H1 (cell line): ENCODE measurements around the gene NUP205. TPM values are rescaled to one million over a fixed set of nuclear protein-coding genes. Genes with fewer than 3 reads are reported as not detected.

ENCODE experiments used
- CTCF ChIA-PET: fragments of 300-600 bp; sonication (Branson Sonifier 250); formaldehyde crosslinking; loops from one replicate; lab custom pipeline; 2021; ENCODE audit not compliant: partially characterized antibody; lab: Charles Lee
- POLR2A ChIA-PET: fragments of 300-600 bp; sonication (Branson Sonifier 250); formaldehyde crosslinking; loops from one replicate; lab custom pipeline; 2021; ENCODE audit warnings: inconsistent platforms; ENCODE audit not compliant: partially characterized antibody; lab: Charles Lee
- DNase-seq, 2 experiments: peaks; one replicate each; pipeline versions ENCODE4 v3.0.0 to v3.0.0-alpha.2; 2010 to 2022; ENCODE audit warnings: low spot score in 2 of 2, low read depth in 1 of 2, mixed read lengths in 1 of 2
- FAIRE-seq: peaks from 2 replicates; lab custom pipeline; 2011; peaks lifted over from hg19 to GRCh38; lab: Jason Lieb, UNC
- H2AFZ ChIP-seq: 2 replicates; pipeline ENCODE4 v1.8.1; 2012; ENCODE audit warnings: low read length, inconsistent platforms
- H2AK5ac ChIP-seq: 2 replicates; pipeline ENCODE4 v1.6.1; 2013; ENCODE audit warnings: low read depth, low read length
- H2BK120ac ChIP-seq: replicated peaks from 2 replicates; pipeline ENCODE3; 2013; ENCODE audit warnings: low read depth, low read length, inconsistent platforms
- H2BK12ac ChIP-seq: 2 replicates; pipeline ENCODE4 v1.6.1; 2013; ENCODE audit warnings: low read depth, low read length
- H2BK15ac ChIP-seq: 2 replicates; pipeline ENCODE4 v1.6.1; 2013; ENCODE audit warnings: low read length
- H2BK20ac ChIP-seq: 2 replicates; pipeline ENCODE4 v1.6.1; 2013; ENCODE audit warnings: low read length
- H2BK5ac ChIP-seq: 2 replicates; pipeline ENCODE4 v1.6.1; 2013; ENCODE audit warnings: low read depth, low read length
- H3K14ac ChIP-seq: 2 replicates; pipeline ENCODE4 v1.6.1; 2013; ENCODE audit warnings: inconsistent platforms; ENCODE audit not compliant: insufficient read length
- H3K18ac ChIP-seq: 2 replicates; pipeline ENCODE4 v1.6.1; 2013; ENCODE audit warnings: low read length; ENCODE audit errors: extremely low read depth
- H3K23ac ChIP-seq: 2 replicates; pipeline ENCODE4 v1.6.1; 2013; ENCODE audit warnings: inconsistent platforms; ENCODE audit not compliant: insufficient read length
- H3K23me2 ChIP-seq: 2 replicates; pipeline ENCODE4 v1.6.1; 2013; ENCODE audit warnings: low read depth, low read length
- H3K27ac ChIP-seq: 2 replicates; pipeline ENCODE4 v1.6.1; 2011; ENCODE audit warnings: low read depth, low read length, inconsistent platforms
- H3K27me3 ChIP-seq, 4 experiments: replicated peaks in 1 of 4; 1 replicate in 1 of 4; 2 replicates in 3 of 4; pipeline versions ENCODE4 v1.6.1 to v1.8.1; 2011 to 2013; ENCODE audit warnings: low read length in 3 of 4, mild to moderate bottlenecking in 3 of 4, inconsistent platforms in 2 of 4, mixed read lengths in 2 of 4, moderate library complexity in 1 of 4; ENCODE audit not compliant: control insufficient read depth in 3 of 4, insufficient read depth in 3 of 4; ENCODE audit errors: extremely low read depth in 1 of 4
- H3K36me3 ChIP-seq, 4 experiments: 2 replicates each; pipeline versions ENCODE4 v1.6.1 to v1.8.1; 2011 to 2013; ENCODE audit warnings: mild to moderate bottlenecking in 4 of 4, low read length in 3 of 4, moderate library complexity in 2 of 4, control low read depth in 1 of 4, inconsistent platforms in 1 of 4; ENCODE audit not compliant: insufficient read depth in 4 of 4, control insufficient read depth in 2 of 4
- H3K4ac ChIP-seq: replicated peaks from 2 replicates; pipeline ENCODE3; 2013; ENCODE audit warnings: low read length, low read depth, mixed read lengths, inconsistent platforms; ENCODE audit not compliant: insufficient read length
- H3K4me1 ChIP-seq, 4 experiments: replicated peaks in 1 of 4; 1 replicate in 1 of 4; 2 replicates in 3 of 4; pipeline versions ENCODE4 v1.6.1 to v1.8.1; 2011 to 2013; ENCODE audit warnings: low read length in 3 of 4, inconsistent platforms in 2 of 4, mixed read lengths in 1 of 4; ENCODE audit not compliant: insufficient read depth in 4 of 4, control insufficient read depth in 3 of 4
- H3K4me2 ChIP-seq, 2 experiments: 2 replicates each; pipeline versions ENCODE4 v1.6.1 to v1.8.1; 2011 to 2013; ENCODE audit warnings: low read depth in 2 of 2, low read length in 2 of 2, control low read depth in 1 of 2, inconsistent platforms in 1 of 2, mild to moderate bottlenecking in 1 of 2; ENCODE audit not compliant: insufficient read depth in 1 of 2
- H3K4me3 ChIP-seq, 4 experiments: fragments of 200-600, 300-600 bp in 1 of 4; sonication (generic), shearing (Covaris generic), sonication (Bioruptor Twin) in 1 of 4; 2 replicates each; pipeline versions ENCODE4 v1.5.1 to v1.8.1; 2011 to 2016; ENCODE audit warnings: low read length in 4 of 4, low read depth in 3 of 4, control low read depth in 2 of 4, inconsistent platforms in 2 of 4, mild to moderate bottlenecking in 2 of 4, mixed read lengths in 1 of 4, moderate library complexity in 1 of 4; ENCODE audit not compliant: insufficient read depth in 2 of 4; ENCODE audit errors: extremely low read depth in 1 of 4
- H3K56ac ChIP-seq: replicated peaks from 2 replicates; pipeline ENCODE3; 2013; ENCODE audit warnings: low read depth, mild to moderate bottlenecking, mixed read lengths, low read length, inconsistent platforms; ENCODE audit not compliant: insufficient read length
- H3K79me1 ChIP-seq: 2 replicates; pipeline ENCODE4 v1.6.1; 2013; ENCODE audit warnings: low read depth, low read length, control low read depth
- H3K79me2 ChIP-seq, 2 experiments: 2 replicates each; pipeline versions ENCODE4 v1.6.1 to v1.8.1; 2012 to 2013; ENCODE audit warnings: low read length in 2 of 2, mild to moderate bottlenecking in 2 of 2, inconsistent platforms in 1 of 2; ENCODE audit not compliant: insufficient read depth in 2 of 2, control insufficient read depth in 1 of 2
- H3K9ac ChIP-seq, 4 experiments: replicated peaks in 1 of 4; 1 replicate in 1 of 4; 2 replicates in 3 of 4; pipeline versions ENCODE4 v1.6.1 to v1.8.1; 2011 to 2013; ENCODE audit warnings: low read depth in 3 of 4, low read length in 3 of 4, control low read depth in 2 of 4, mild to moderate bottlenecking in 2 of 4, moderate library complexity in 2 of 4, inconsistent platforms in 1 of 4; ENCODE audit errors: extremely low read depth in 1 of 4
- H3K9me3 ChIP-seq, 2 experiments: 2 replicates each; pipeline versions ENCODE4 v1.6.1 to v1.8.1; 2012 to 2013; ENCODE audit warnings: mild to moderate bottlenecking in 2 of 2, moderate library complexity in 2 of 2, control low read depth in 1 of 2, inconsistent platforms in 1 of 2, low read depth in 1 of 2, low read length in 1 of 2, mixed read lengths in 1 of 2; ENCODE audit not compliant: insufficient read depth in 2 of 2
- H4K20me1 ChIP-seq, 2 experiments: replicated peaks in 1 of 2; 2 replicates each; pipeline versions ENCODE3 to v1.8.1; 2011 to 2013; ENCODE audit warnings: inconsistent platforms in 2 of 2, low read length in 2 of 2, mild to moderate bottlenecking in 1 of 2; ENCODE audit not compliant: insufficient read depth in 2 of 2, control insufficient read depth in 1 of 2
- H4K5ac ChIP-seq: 2 replicates; pipeline ENCODE4 v1.6.1; 2013; ENCODE audit warnings: low read length, low read depth, mixed read lengths, inconsistent platforms; ENCODE audit not compliant: insufficient read length
- H4K8ac ChIP-seq: 2 replicates; pipeline ENCODE4 v1.8.0; 2013; ENCODE audit warnings: mild to moderate bottlenecking, moderate library complexity, low read length, inconsistent platforms; ENCODE audit not compliant: insufficient read depth; ENCODE audit errors: extremely low read depth
- H4K91ac ChIP-seq: replicated peaks from 2 replicates; pipeline ENCODE3; 2013; ENCODE audit warnings: low read length, mixed read lengths, inconsistent platforms; ENCODE audit not compliant: insufficient read length
- HDAC6 ChIP-seq: IDR thresholded peaks from one replicate; pipeline ENCODE4 v1.7.1; 2012; ENCODE audit warnings: low read depth, mild to moderate bottlenecking, inconsistent platforms, low read length, moderate library complexity
- RBBP5 ChIP-seq: IDR thresholded peaks from 2 replicates; pipeline ENCODE4 v1.7.1; 2012; ENCODE audit warnings: low read depth, mild to moderate bottlenecking, inconsistent platforms, low read length, moderate library complexity, borderline replicate concordance
- WGBS, 2 experiments: shearing (Covaris generic) in 1 of 2; methylation state at CpG; one replicate each; pipeline versions ENCODE4 v1.1.6 to v1.1.7; 2013 to 2015; ENCODE audit warnings: low lambda C conversion rate in 2 of 2, mixed read lengths in 2 of 2, inconsistent platforms in 1 of 2, low coverage in 1 of 2, missing lambda C conversion rate in 1 of 2; ENCODE audit not compliant: insufficient replicate concordance in 2 of 2, insufficient coverage in 1 of 2, insufficient read length in 1 of 2; ENCODE audit errors: extremely low coverage in 1 of 2, missing lambda C conversion rate in 1 of 2; 5-methylcytosine and 5-hydroxymethylcytosine counted together
- polyA plus RNA-seq, 7 experiments: library from polyadenylated mRNA; depleted of rRNA in 3 of 7; stranded (reverse) in 5 of 7; unstranded in 2 of 7; fragments of >200 nt in 5 of 7; fragments of 200-250 nt in 2 of 7; gene quantifications; 1 replicate in 5 of 7; 2 replicates in 1 of 7; 4 replicates in 1 of 7; pipeline versions ENCODE4 v1.2.1 to v1.2.3, GENCODE V29; 2011 to 2013; ENCODE audit warnings: missing spikeins in 2 of 7, mixed read lengths in 2 of 7
- total RNA-seq: library from RNA; stranded (reverse); fragmentation: NEBNext Ultra II Directional; extraction: Animal tissue kit (Norgen Biotek cat#: 25700); gene quantifications from 2 replicates; pipeline ENCODE4 v1.2.1, GENCODE V29; 2021

The NUP205 gene
- total and polyA plus RNA-seq, 2 of the 8 experiments (the other 6 are each of a cell fraction or from before 2014, with no cell fraction given), result 148 to 216 TPM

GRCh38 chr7:135683609-135684008, 125.9 kb downstream of the NUP205 start:
- H4K20me1 ChIP-seq, result peaks cover 0 to 11% of the 10 kb centered on the region in 2 experiments
- H3K23ac ChIP-seq, result no peak overlapping the region
- H3K36me3 ChIP-seq, result peaks cover 0 to 9% (median under 1%) of the 10 kb centered on the region in 4 experiments; a peak in 3 of 8 replicates
- no peak overlapping the region for H3K4me3 ChIP-seq
- H3K27me3 ChIP-seq, result no peaks in the 10 kb centered on the region
- no peak overlapping the region for H3K14ac ChIP-seq
- no peak overlapping the region for H3K18ac ChIP-seq
- peaks cover 0 to 3% (median 0%) of the 10 kb centered on the region in 4 experiments; a peak in 2 of 7 replicates for H3K4me1 ChIP-seq
- no peak overlapping the region for H3K9ac ChIP-seq
- no peak overlapping the region for H4K91ac ChIP-seq
- H2BK120ac ChIP-seq, result no peak overlapping the region
- no peak overlapping the region for H3K27ac ChIP-seq
- no peak overlapping the region for H2BK15ac ChIP-seq
- no peak overlapping the region for H3K4ac ChIP-seq
- H2BK5ac ChIP-seq, result no peak overlapping the region
- no peaks in the 10 kb centered on the region for H3K23me2 ChIP-seq
- no peak overlapping the region for H2AFZ ChIP-seq
- ChIA-PET CTCF (interaction anchor here (1.4 to 5.9 kb wide), 4 partner anchors 11 to 60 kb away, joined by 7 to 89 read pairs (median 10); no protein-coding TSS in a partner anchor), POLR2A (interaction anchor here (1.5 kb wide), 1 partner anchor 21 kb away, joined by 4 read pairs; the partner anchor contains the start of gene STMP1)
- H2BK12ac ChIP-seq, result no peak overlapping the region
- H3K9me3 ChIP-seq, result no peaks in the 10 kb centered on the region
- H3K4me2 ChIP-seq, result no peak overlapping the region
- DNase-seq (no peak), FAIRE-seq (no peak)
- peaks cover 8% of the 10 kb centered on the region for H3K79me1 ChIP-seq
- H2AK5ac ChIP-seq, result no peak overlapping the region
- no peak overlapping the region for H2BK20ac ChIP-seq
- 96% methylated on average over 3 of the region's 3 CpGs; no CpG with 5 or more reads in 1 of the 2 experiments for WGBS, 2 experiments
- no peak overlapping the region for H4K8ac ChIP-seq
- H3K56ac ChIP-seq, result no peak overlapping the region
- H3K79me2 ChIP-seq, result no peaks in the 10 kb centered on the region; a peak in 1 of 4 replicates
- H4K5ac ChIP-seq, result no peak overlapping the region
- TF ChIP-seq HDAC6 (no peak), RBBP5 (no peak)
